ENCODE results near the gene BTD. TPM values are rescaled to one million over a fixed set of nuclear protein-coding genes. Genes with fewer than 3 reads are reported as not detected.
A peak's percentile ranks its signal among the peaks of the same experiment; 100 is the strongest.

Gene BTD
- total RNA-seq, 1 experiment from 2014 or later, result 5.2 TPM

GRCh38 chr3:15667484-15667883 lies 65.9 kb downstream of the BTD start:
- peaks cover 18% of the 10 kb centered on the region for H3K36me3 ChIP-seq (ENCODE audit: insufficient read depth, low read length)

GRCh38 chr3:15673536-15673935 lies 72.0 kb downstream of the BTD start:
- H3K27me3 ChIP-seq (ENCODE audit: low read length), result no peaks in the 10 kb centered on the region

More at GRCh38 chr3:15667484-15667883, 65.9 kb downstream of the BTD start:
- no peak for DNase-seq
- no peak overlapping the region for H2AFZ ChIP-seq (ENCODE audit: low read length)
- H3K4me1 ChIP-seq (ENCODE audit: low read length), result no peaks in the 10 kb centered on the region
- no peaks in the 10 kb centered on the region for H3K9me2 ChIP-seq (replicated peaks; ENCODE audit: insufficient read depth, low read length)
- no peak overlapping the region for H3K27ac ChIP-seq (ENCODE audit: low read length)
- no peak overlapping the region for H3K9ac ChIP-seq (ENCODE audit: low read length)
- no peaks in the 10 kb centered on the region for H4K20me1 ChIP-seq (ENCODE audit: insufficient read depth, low read depth, low read length)
- no peak overlapping the region for H3K4me3 ChIP-seq (ENCODE audit: low read length)
- no peaks in the 10 kb centered on the region for H3K9me3 ChIP-seq (ENCODE audit: low read length)
- no peaks in the 10 kb centered on the region for H3K79me2 ChIP-seq (ENCODE audit: low read length)
- H3K4me2 ChIP-seq (ENCODE audit: low read depth, low read length, poor library complexity, severe bottlenecking), result no peak overlapping the region
- H3K27me3 ChIP-seq (ENCODE audit: low read length), result no peaks in the 10 kb centered on the region

DNA sequence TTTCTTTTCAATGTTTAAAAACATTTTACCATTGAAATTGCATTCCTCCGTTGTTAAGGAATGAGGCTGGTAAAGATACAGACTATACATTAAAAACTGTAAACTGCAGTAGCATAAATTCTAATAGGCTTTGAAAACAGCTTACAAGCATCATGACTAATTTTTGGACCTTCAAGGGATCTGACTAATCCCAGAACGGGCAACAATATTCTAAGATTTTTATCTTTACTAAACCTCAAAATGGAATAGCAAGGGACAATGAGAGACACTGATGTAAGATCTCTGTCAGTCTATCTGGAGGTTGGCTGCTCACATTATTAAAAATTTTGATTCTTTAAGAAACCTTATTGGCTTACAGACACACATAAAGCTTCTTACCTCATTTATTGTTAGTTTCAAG lies 74.7 kb downstream of the BTD start:
- no peak overlapping the region for H3K4me2 ChIP-seq (ENCODE audit: low read depth, low read length, poor library complexity, severe bottlenecking)
- no peaks in the 10 kb centered on the region for H3K4me1 ChIP-seq (ENCODE audit: low read length)
- H2AFZ ChIP-seq (ENCODE audit: low read length), result no peak overlapping the region
- DNase-seq, result no peak
- no peaks in the 10 kb centered on the region for H3K9me2 ChIP-seq (replicated peaks; ENCODE audit: insufficient read depth, low read length)
- no peaks in the 10 kb centered on the region for H3K79me2 ChIP-seq (ENCODE audit: low read length)
- H3K9me3 ChIP-seq (ENCODE audit: low read length), result no peaks in the 10 kb centered on the region
- H3K4me3 ChIP-seq (ENCODE audit: low read length), result no peak overlapping the region
- no peaks in the 10 kb centered on the region for H3K27me3 ChIP-seq (ENCODE audit: low read length)
- peaks cover 39% of the 10 kb centered on the region; the same call in 1 of the 2 replicates for H3K36me3 ChIP-seq (ENCODE audit: insufficient read depth, low read length)
- no peak overlapping the region for H3K9ac ChIP-seq (ENCODE audit: low read length)
- no peaks in the 10 kb centered on the region for H4K20me1 ChIP-seq (ENCODE audit: insufficient read depth, low read depth, low read length)
- H3K27ac ChIP-seq (ENCODE audit: low read length), result no peak overlapping the region

More at GRCh38 chr3:15673536-15673935, 72.0 kb downstream of the BTD start:
- no peaks in the 10 kb centered on the region for H4K20me1 ChIP-seq (ENCODE audit: insufficient read depth, low read depth, low read length)
- no peak overlapping the region for H3K27ac ChIP-seq (ENCODE audit: low read length)
- H3K9me3 ChIP-seq (ENCODE audit: low read length), result no peaks in the 10 kb centered on the region
- no peaks in the 10 kb centered on the region for H3K79me2 ChIP-seq (ENCODE audit: low read length)
- no peak overlapping the region for H3K4me2 ChIP-seq (ENCODE audit: low read depth, low read length, poor library complexity, severe bottlenecking)
- no peak overlapping the region for H3K9ac ChIP-seq (ENCODE audit: low read length)
- peaks cover 40% of the 10 kb centered on the region; the same call in 1 of the 2 replicates for H3K36me3 ChIP-seq (ENCODE audit: insufficient read depth, low read length)
- no peaks in the 10 kb centered on the region for H3K4me1 ChIP-seq (ENCODE audit: low read length)
- DNase-seq, result no peak
- no peaks in the 10 kb centered on the region for H3K9me2 ChIP-seq (replicated peaks; ENCODE audit: insufficient read depth, low read length)
- H2AFZ ChIP-seq (ENCODE audit: low read length), result no peak overlapping the region
- H3K4me3 ChIP-seq (ENCODE audit: low read length), result no peak overlapping the region

GRCh38 chr3:15679306-15679705 lies 77.8 kb downstream of the BTD start:
- peaks cover 18% of the 10 kb centered on the region for H3K4me1 ChIP-seq (ENCODE audit: low read length)
- H3K36me3 ChIP-seq (ENCODE audit: insufficient read depth, low read length), result peaks cover 50% of the 10 kb centered on the region; the same call in 1 of the 2 replicates
- no peak overlapping the region for H3K4me3 ChIP-seq (ENCODE audit: low read length)
- H3K9ac ChIP-seq (ENCODE audit: low read length), result no peak overlapping the region
- H4K20me1 ChIP-seq (ENCODE audit: insufficient read depth, low read depth, low read length), result no peaks in the 10 kb centered on the region
- H3K4me2 ChIP-seq (ENCODE audit: low read depth, low read length, poor library complexity, severe bottlenecking), result no peak overlapping the region
- H3K27me3 ChIP-seq (ENCODE audit: low read length), result no peaks in the 10 kb centered on the region
- no peak for DNase-seq
- H3K79me2 ChIP-seq (ENCODE audit: low read length), result peaks cover 10% of the 10 kb centered on the region; the same call in 1 of the 2 replicates
- no peak overlapping the region for H2AFZ ChIP-seq (ENCODE audit: low read length)
- no peaks in the 10 kb centered on the region for H3K9me3 ChIP-seq (ENCODE audit: low read length)
- H3K9me2 ChIP-seq (replicated peaks; ENCODE audit: insufficient read depth, low read length), result no peaks in the 10 kb centered on the region
- H3K27ac ChIP-seq (ENCODE audit: low read length), result no peak overlapping the region

GRCh38 chr3:15681668-15682067 lies 80.1 kb downstream of the BTD start:
- no peak overlapping the region for H3K9ac ChIP-seq (ENCODE audit: low read length)
- no peaks in the 10 kb centered on the region for H4K20me1 ChIP-seq (ENCODE audit: insufficient read depth, low read depth, low read length)
- H3K79me2 ChIP-seq (ENCODE audit: low read length), result peaks cover 11% of the 10 kb centered on the region; the same call in 1 of the 2 replicates
- H3K27ac ChIP-seq (ENCODE audit: low read length), result no peak overlapping the region
- H3K4me1 ChIP-seq (ENCODE audit: low read length), result peaks cover 20% of the 10 kb centered on the region
- H3K27me3 ChIP-seq (ENCODE audit: low read length), result no peaks in the 10 kb centered on the region
- DNase-seq, result no peak
- H3K4me2 ChIP-seq (ENCODE audit: low read depth, low read length, poor library complexity, severe bottlenecking), result no peak overlapping the region
- H3K9me2 ChIP-seq (replicated peaks; ENCODE audit: insufficient read depth, low read length), result no peaks in the 10 kb centered on the region
- no peak overlapping the region for H2AFZ ChIP-seq (ENCODE audit: low read length)
- H3K36me3 ChIP-seq (ENCODE audit: insufficient read depth, low read length), result peaks cover 57% of the 10 kb centered on the region
- H3K9me3 ChIP-seq (ENCODE audit: low read length), result no peaks in the 10 kb centered on the region
- no peak overlapping the region for H3K4me3 ChIP-seq (ENCODE audit: low read length)

DNA sequence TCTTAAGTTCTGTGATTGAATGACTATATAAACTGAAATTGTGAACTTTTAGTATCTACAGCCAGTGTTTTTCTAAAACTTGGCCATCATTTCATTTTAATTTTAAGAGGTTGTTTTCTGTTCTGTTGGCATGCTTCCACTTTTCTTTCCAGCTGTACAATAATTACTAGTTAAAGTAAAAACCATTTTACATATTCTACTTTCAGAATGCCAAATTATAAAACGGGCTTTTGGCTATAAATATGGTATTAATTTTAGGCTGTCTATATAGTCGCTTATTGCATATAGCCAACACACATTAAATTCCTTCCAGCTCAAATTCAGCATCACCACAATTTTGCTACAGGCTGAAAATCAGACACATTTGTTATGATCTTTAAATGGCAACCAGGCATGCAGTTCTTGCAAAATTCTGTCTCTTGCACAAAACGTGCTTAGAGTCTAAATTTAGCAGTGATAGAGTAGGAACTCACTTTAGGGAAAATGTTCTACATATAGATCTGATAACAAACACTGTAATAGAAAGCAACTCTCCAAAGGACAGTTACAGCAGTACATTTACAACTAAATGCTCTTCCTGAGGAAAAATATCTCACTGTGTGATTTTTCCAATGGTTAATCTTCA lies 81.1 kb downstream of the BTD start:
- Histone ChIP-seq H3K79me2 (ENCODE audit: low read length) (peaks cover 11% of the 10 kb centered on the region; the same call in 1 of the 2 replicates), H3K9ac (ENCODE audit: low read length) (no peak overlapping the region), H2AFZ (ENCODE audit: low read length) (no peak overlapping the region), H3K27me3 (ENCODE audit: low read length) (no peaks in the 10 kb centered on the region), H3K4me1 (ENCODE audit: low read length) (peaks cover 20% of the 10 kb centered on the region), H3K9me2 (replicated peaks; ENCODE audit: insufficient read depth, low read length) (no peaks in the 10 kb centered on the region), H3K4me2 (ENCODE audit: low read depth, low read length, poor library complexity, severe bottlenecking) (no peak overlapping the region), H3K9me3 (ENCODE audit: low read length) (no peaks in the 10 kb centered on the region), H3K27ac (ENCODE audit: low read length) (peak overlapping the region; percentile 0; the same call in 1 of the 2 replicates), H3K36me3 (ENCODE audit: insufficient read depth, low read length) (peaks cover 54% of the 10 kb centered on the region), H4K20me1 (ENCODE audit: insufficient read depth, low read depth, low read length) (no peaks in the 10 kb centered on the region), H3K4me3 (ENCODE audit: low read length) (no peak overlapping the region)
- DNase-seq, result no peak

- Histone ChIP-seq H3K4me3 (ENCODE audit: low read length) (no peak overlapping the region), H3K27ac (ENCODE audit: low read length) (no peak overlapping the region), H3K36me3 (ENCODE audit: insufficient read depth, low read length) (peaks cover 56% of the 10 kb centered on the region), H2AFZ (ENCODE audit: low read length) (no peak overlapping the region), H4K20me1 (ENCODE audit: insufficient read depth, low read depth, low read length) (no peaks in the 10 kb centered on the region), H3K27me3 (ENCODE audit: low read length) (no peaks in the 10 kb centered on the region), H3K4me1 (ENCODE audit: low read length) (peaks cover 20% of the 10 kb centered on the region), H3K9me2 (replicated peaks; ENCODE audit: insufficient read depth, low read length) (no peaks in the 10 kb centered on the region), H3K9ac (ENCODE audit: low read length) (no peak overlapping the region), H3K79me2 (ENCODE audit: low read length) (peaks cover 11% of the 10 kb centered on the region; the same call in 1 of the 2 replicates), H3K4me2 (ENCODE audit: low read depth, low read length, poor library complexity, severe bottlenecking) (no peak overlapping the region), H3K9me3 (ENCODE audit: low read length) (no peaks in the 10 kb centered on the region)
- DNase-seq, result no peak
These were observed 81.7 kb downstream of the BTD start for GRCh38 chr3:15683253-15683652.

- Histone ChIP-seq H3K27ac (ENCODE audit: low read length) (no peak overlapping the region), H3K36me3 (ENCODE audit: insufficient read depth, low read length) (peaks cover 51% of the 10 kb centered on the region), H3K79me2 (ENCODE audit: low read length) (peaks cover 11% of the 10 kb centered on the region; the same call in 1 of the 2 replicates), H3K9me3 (ENCODE audit: low read length) (no peaks in the 10 kb centered on the region), H4K20me1 (ENCODE audit: insufficient read depth, low read depth, low read length) (no peaks in the 10 kb centered on the region), H3K9me2 (replicated peaks; ENCODE audit: insufficient read depth, low read length) (no peaks in the 10 kb centered on the region), H2AFZ (ENCODE audit: low read length) (no peak overlapping the region), H3K4me3 (ENCODE audit: low read length) (no peak overlapping the region), H3K4me2 (ENCODE audit: low read depth, low read length, poor library complexity, severe bottlenecking) (no peak overlapping the region), H3K27me3 (ENCODE audit: low read length) (no peaks in the 10 kb centered on the region), H3K4me1 (ENCODE audit: low read length) (peaks cover 20% of the 10 kb centered on the region), H3K9ac (ENCODE audit: low read length) (no peak overlapping the region)
- no peak for DNase-seq
These were observed 84.4 kb downstream of the BTD start for GRCh38 chr3:15685927-15686326.
